Motor neuron (in vitro differentiated cells): ENCODE results near the gene OTOG. TPM values are rescaled to one million over a fixed set of nuclear protein-coding genes. Genes with fewer than 3 reads are reported as not detected.

ENCODE experiments used
- ATAC-seq, 8 experiments: fragments of 200-7000 bp; cut with Tn5 transposase; replicated peaks in 6 of 8; 2 replicates each; pipeline ENCODE4 v1.8.0; 2021; ENCODE audit warnings: mild to moderate bottlenecking in 8 of 8, moderate library complexity in 8 of 8
- H3K27ac ChIP-seq, 2 donors: fragments of 250-450 bp; sonication (Bioruptor Pico); 2 replicates each; pipeline ENCODE4 v1.9.0; 2021; ENCODE audit warnings: antibody characterized with exemption in 2 of 2, mild to moderate bottlenecking in 2 of 2, moderate library complexity in 1 of 2
- H3K4me1 ChIP-seq, 2 donors: fragments of 250-450 bp; sonication (Bioruptor Pico); replicated peaks in 1 of 2; 2 replicates each; pipeline ENCODE4 v1.6.1; 2021; ENCODE audit warnings: antibody characterized with exemption in 2 of 2, mild to moderate bottlenecking in 2 of 2, moderate library complexity in 1 of 2
- H3K4me3 ChIP-seq, 5 donors: fragments of 250-450 bp; sonication (Bioruptor Pico); 2 replicates each; pipeline ENCODE4 v1.9.0; 2021; ENCODE audit warnings: antibody characterized with exemption in 5 of 5, mild to moderate bottlenecking in 5 of 5, moderate library complexity in 4 of 5
- WGBS, 10 experiments: fragments of 450-650 bp; shearing (Covaris generic); methylation state at CpG; one replicate each; pipeline ENCODE4 v1.0.0; 2022; 5-methylcytosine and 5-hydroxymethylcytosine counted together
- in situ Hi-C, 9 experiments: fragments of 400-800 bp; cut with MboI; loops; one replicate each; pipeline ENCODE4 v1.15.0; 2021; ENCODE audit warnings: low sequenced_read_pairs in 9 of 9, low pct_unique_long_range_greater_than_20kb in 2 of 9; ENCODE audit not compliant: unreplicated experiment in 9 of 9
- total RNA-seq, 8 experiments: library from RNA; unstranded; fragments of 300-600 nt; gene quantifications; 2 replicates each; pipeline versions ENCODE4 v1.2.3 to v1.2.4, GENCODE V29; 2022

OTOG gene
- total RNA-seq, 8 experiments from 2014 or later: 0.09 to 0.49 (median 0.14) TPM; not detected in 2

DNA sequence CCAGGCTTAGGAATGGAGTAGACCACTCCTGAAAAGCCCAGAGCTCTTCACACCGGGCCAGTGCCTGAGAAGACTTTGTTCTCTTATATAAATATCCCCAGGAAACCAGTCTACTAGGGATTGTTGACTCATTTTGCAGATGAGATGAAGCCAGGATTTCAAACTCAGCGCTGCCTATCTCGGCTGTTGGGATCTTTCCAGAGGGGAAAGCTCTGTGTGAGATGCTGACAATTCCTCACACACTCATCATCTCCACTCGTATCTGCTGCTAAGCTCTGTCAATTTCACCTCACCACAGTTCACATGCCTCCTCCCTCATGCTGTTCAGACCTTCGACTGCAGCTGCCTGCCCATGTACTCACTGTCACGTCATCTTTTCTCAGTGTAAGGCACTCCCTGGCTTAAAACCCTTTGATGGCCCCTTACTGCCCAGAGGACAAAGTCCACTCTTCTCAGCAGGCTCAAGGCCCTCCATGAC, 15.4 kb upstream of the OTOG start:
- H3K4me1 ChIP-seq: peaks cover 2 to 10% of the 10 kb centered on the region in 2 donors
- no peak overlapping the region for H3K4me3 ChIP-seq
- no peak overlapping the region for H3K27ac ChIP-seq
- ATAC-seq: peak in 4 of 8 experiments; percentile 8 to 76 (median 34)
- 0 to 100% (median 60%) methylated on average over 1 to 5 of the region's 6 CpGs; no CpG with 5 or more reads in 1 of the 10 experiments for WGBS, 10 experiments
- in situ Hi-C loops: no loop called here

DNA sequence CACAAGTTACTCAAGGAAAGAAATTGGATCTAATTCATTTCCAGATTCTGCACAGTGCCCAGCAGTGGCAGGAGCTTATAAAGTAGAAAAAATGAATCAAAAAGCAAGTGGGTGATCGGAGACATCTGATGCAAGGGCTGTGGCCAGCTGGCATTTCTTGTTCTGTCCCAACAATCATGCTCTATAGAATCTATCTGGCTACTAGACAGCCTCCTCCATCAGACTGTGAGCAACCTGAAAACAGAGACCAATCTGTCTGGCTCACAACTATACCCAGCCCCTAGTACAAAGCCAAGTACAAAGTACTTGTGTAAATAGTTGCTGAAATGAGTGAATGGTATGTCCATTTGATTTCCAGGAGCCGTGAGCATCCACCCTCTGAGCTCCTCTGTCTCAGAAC, 14.3 kb upstream of the OTOG start:
- peaks cover 2 to 10% of the 10 kb centered on the region in 2 donors for H3K4me1 ChIP-seq
- WGBS, 10 experiments: 0 to 88% (median 51%) methylated on average over 1 to 2 of the region's 2 CpGs; no CpG with 5 or more reads in 4 of the 10 experiments
- ATAC-seq: no peak
- H3K4me3 ChIP-seq: no peak overlapping the region
- no peak overlapping the region for H3K27ac ChIP-seq
- in situ Hi-C loops: no loop called here

DNA sequence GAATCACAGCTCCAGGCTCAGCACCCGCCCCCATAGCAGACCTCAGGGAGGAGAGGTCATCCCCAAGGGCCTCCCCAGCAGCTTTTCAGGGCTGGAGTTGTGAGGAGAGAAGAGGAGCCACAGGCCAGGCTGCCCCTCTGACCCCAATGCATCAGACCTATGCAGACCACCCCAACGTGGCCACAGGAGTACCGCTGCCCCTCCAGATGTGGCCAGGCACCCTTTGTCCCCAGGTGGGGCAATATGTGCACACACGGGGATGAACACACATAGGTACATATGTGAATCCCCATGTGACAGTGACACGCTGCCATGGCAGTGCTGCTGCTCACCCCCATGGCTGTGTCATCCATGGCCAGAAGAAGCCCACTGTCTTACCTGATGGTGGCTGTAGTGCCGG, 13.7 kb upstream of the OTOG start:
- WGBS, 10 experiments: no CpG with 5 or more reads among the region's 6 CpGs
- Histone ChIP-seq H3K4me3 (no peak overlapping the region), H3K4me1 (peaks cover 2 to 10% of the 10 kb centered on the region in 2 donors), H3K27ac (no peak overlapping the region)
- ATAC-seq: no peak
- in situ Hi-C loops: no loop called here

DNA sequence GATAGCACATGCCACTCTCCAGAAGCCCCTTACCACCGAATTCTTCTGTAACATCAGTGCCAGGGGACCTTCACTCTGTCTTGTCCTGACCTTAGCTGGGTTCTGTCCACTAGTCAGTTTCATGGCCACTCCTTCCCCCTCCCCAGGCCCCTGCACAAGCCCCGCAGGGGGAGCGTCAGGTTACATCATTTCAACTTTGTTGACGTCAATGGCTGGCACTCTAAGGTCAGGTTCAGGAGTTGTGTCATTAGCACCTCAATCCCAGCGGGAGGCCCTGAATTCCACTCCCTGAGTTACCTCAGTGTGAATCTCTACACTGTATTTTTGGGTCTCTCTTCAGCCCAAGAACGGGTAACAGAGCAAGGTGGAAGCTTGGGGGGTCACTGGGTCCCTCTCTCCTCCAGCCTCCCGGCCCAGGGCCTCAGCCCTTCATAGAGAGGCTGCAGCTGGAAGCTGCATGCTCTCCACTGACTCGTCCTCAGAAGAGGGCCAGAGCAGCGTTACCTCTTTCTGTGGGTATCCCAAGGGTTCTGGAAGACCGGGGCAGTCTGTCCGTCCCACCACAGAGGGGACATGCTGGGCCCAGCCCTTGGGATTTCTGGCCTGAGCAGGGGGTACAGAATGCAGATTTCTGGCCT, 13.2 kb upstream of the OTOG start:
- in situ Hi-C loops: no loop called here
- peak in 1 of 8 experiments; percentile 15 for ATAC-seq
- 69 to 100% (median 72%) methylated on average over 2 to 4 of the region's 11 CpGs; no CpG with 5 or more reads in 6 of the 10 experiments for WGBS, 10 experiments
- Histone ChIP-seq H3K27ac (no peak overlapping the region), H3K4me3 (no peak overlapping the region), H3K4me1 (peaks cover 2 to 10% of the 10 kb centered on the region in 2 donors)

DNA sequence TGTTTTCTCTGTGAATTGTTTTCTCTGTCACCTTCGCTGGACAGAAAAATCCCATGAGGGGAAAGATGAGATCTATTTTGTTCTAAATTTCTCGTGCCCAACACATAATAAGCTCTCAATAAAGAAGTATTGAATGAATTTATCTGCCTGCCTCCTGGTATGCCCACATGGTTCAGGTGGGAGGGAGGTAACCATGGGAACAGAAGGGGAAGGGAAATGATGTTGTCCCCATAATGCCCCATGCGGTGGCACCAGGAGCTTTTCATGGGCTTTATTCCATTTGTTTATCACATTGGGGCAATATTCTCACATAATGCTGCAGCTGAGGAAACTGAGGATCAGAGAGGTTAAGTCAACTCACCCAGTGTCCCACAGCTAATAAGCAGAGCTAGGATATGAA, 11.6 kb upstream of the OTOG start:
- in situ Hi-C loops: no loop called here
- H3K4me1 ChIP-seq: peaks cover 0 to 2% of the 10 kb centered on the region in 2 donors
- WGBS, 10 experiments: 35 to 94% (median 69%) methylated on average over 1 to 3 of the region's 3 CpGs; no CpG with 5 or more reads in 3 of the 10 experiments
- no peak overlapping the region for H3K4me3 ChIP-seq
- no peak for ATAC-seq
- H3K27ac ChIP-seq: no peak overlapping the region

DNA sequence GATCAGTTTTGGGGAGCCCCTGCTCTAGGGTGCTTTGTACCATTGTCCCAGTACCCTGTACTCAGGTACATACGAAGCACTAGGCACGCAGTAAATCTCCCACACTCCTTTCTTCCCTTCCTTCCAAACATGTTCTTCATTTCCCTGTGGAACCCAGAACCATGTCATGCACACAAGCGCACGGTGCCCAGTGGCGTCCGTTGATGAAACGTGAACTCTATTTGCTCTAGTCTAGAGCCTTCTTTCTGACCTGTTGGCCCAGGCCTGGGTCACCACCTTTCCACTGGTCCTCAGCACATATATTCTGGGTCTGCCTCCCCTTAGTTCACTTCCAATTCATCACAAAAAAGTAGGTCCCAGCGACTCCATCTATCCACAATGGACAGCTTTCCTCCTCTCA, 9.8 kb upstream of the OTOG start:
- no peak overlapping the region for H3K27ac ChIP-seq
- in situ Hi-C loops: no loop called here
- no peak for ATAC-seq
- 24 to 93% (median 77%) methylated on average over 1 to 8 of the region's 8 CpGs; no CpG with 5 or more reads in 1 of the 10 experiments for WGBS, 10 experiments
- peaks cover 0 to 8% of the 10 kb centered on the region in 2 donors for H3K4me1 ChIP-seq
- no peak overlapping the region for H3K4me3 ChIP-seq

DNA sequence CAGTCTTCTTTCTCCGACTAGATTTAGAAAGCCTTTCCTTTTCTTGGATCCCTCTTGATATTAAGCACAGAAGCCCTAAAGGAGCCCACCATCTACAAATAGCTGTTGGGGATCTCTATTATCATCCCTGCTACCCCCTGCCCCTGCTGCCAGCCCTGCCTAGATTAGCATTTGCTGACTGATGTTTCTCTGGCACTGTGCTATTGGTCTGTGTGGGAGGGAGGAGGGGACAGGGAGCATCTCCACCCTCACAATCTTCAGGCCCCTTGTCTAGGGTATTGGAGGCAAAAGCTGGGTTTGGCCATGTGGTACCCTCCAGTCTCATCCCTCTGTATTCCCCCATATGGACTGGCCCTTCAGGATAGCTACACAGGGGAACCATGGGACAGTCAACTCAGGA, 9.0 kb upstream of the OTOG start:
- H3K4me1 ChIP-seq: peaks cover 0 to 10% of the 10 kb centered on the region in 2 donors
- in situ Hi-C loops: no loop called here
- no peak for ATAC-seq
- H3K27ac ChIP-seq: no peak overlapping the region
- WGBS, 10 experiments: 0 to 80% (median 50%) methylated on average over 1 of the region's 1 CpG; no CpG with 5 or more reads in 7 of the 10 experiments
- H3K4me3 ChIP-seq: no peak overlapping the region

DNA sequence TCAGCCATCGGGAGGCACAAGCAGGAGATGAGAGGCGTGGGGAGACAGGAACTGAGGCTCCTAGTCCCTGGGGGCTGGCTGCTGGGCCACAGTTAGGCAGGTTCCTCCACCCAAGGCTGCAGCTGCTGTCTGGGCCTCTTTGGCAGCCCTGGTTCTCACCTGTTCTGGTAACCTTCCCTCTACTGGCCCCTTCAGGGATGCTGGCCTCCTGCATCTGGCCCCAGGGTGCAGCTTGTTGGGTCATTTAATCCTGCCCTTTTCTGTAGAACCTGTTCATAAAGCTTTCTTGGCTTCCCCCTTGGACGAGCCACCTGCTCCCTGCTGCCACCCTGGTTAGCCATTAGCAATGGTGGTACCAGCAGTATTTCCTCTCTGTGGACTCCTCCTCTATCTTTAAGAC, 8.3 kb upstream of the OTOG start:
- Histone ChIP-seq H3K27ac (no peak overlapping the region), H3K4me3 (no peak overlapping the region), H3K4me1 (peaks cover 0 to 9% of the 10 kb centered on the region in 2 donors)
- 35 to 100% (median 66%) methylated on average over 1 to 2 of the region's 3 CpGs; no CpG with 5 or more reads in 6 of the 10 experiments for WGBS, 10 experiments
- ATAC-seq: no peak
- in situ Hi-C loops: no loop called here

DNA sequence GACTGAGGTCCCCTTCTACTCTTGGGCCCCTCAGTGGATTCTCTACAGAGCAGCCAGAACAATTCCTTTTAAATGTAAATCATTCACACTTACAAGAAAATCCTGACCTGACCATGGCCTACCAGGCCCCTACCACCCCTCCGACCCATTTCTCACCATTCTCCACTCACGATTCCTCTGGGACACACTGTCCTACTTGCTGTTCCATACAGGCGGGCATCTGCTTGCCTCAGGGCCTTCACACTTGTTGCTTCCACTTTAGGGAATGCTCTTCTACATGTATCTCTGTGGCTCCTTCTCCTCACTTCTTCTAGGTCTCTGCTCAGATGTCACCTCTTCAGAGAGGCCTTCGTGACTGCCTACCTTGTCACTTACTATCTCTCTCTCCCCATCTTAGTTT, 6.3 kb upstream of the OTOG start:
- WGBS, 10 experiments: 0 to 100% (median 60%) methylated on average over 1 to 4 of the region's 4 CpGs; no CpG with 5 or more reads in 1 of the 10 experiments
- ATAC-seq: peak in 1 of 8 experiments; percentile 7
- no peak overlapping the region for H3K27ac ChIP-seq
- no peak overlapping the region for H3K4me3 ChIP-seq
- in situ Hi-C loops: no loop called here
- peaks cover 0 to 7% of the 10 kb centered on the region in 2 donors for H3K4me1 ChIP-seq

DNA sequence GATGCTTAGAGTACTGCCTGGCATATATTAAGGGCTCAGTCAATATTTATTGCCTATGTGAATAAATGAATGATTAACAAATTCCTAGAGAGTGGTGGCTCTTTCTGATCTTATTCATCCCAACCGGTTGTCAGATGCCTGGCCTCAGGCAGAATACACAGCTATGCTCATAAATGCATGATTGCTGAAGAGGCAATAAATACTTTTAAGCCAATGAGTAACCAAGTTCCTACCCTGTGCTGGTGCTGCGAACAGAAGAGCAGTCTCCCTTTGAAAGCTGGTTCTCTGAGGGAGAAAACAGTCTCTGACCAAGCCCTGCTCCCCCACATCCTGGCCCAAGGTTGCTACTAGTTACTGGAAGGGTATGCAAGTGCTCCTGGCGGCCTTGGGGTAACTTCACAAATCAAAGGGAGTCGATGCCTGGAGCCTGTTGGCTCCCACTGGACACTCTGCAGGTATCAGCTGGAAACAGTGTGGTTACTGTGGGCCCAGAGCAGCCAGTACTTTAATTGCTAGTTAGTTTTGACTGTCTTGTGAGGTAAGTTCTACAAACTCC, 5.7 kb upstream of the OTOG start:
- 0 to 57% (median 22%) methylated on average over 1 to 4 of the region's 4 CpGs; no CpG with 5 or more reads in 4 of the 10 experiments for WGBS, 10 experiments
- Histone ChIP-seq H3K4me3 (no peak overlapping the region), H3K27ac (no peak overlapping the region), H3K4me1 (peaks cover 0 to 7% of the 10 kb centered on the region in 2 donors)
- peak in 4 of 8 experiments; percentile 39 to 93 (median 84) for ATAC-seq
- in situ Hi-C loops: no loop called here

DNA sequence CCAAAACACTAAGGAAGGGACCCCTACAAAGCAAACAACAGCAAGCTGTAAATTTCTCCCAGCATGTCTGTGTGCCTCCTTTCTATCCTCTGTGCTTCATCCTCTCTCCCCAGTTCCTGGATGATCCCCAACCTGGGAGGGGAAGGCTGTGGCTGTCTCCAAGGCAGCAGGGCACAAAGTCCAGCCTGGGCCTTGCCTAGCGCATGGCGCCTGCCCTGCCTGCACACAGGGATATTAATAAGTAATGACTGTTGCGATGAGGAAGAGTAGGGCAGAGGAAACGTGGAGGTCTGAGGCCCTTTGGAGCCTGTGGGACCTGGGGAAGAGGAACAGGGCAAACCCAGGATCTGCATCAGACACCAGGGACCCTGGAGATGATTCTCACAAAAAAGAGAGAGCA, 4.8 kb upstream of the OTOG start:
- 0 to 90% (median 60%) methylated on average over 1 to 3 of the region's 4 CpGs; no CpG with 5 or more reads in 3 of the 10 experiments for WGBS, 10 experiments
- in situ Hi-C loops: no loop called here
- ATAC-seq: peak in 1 of 8 experiments; percentile 52

DNA sequence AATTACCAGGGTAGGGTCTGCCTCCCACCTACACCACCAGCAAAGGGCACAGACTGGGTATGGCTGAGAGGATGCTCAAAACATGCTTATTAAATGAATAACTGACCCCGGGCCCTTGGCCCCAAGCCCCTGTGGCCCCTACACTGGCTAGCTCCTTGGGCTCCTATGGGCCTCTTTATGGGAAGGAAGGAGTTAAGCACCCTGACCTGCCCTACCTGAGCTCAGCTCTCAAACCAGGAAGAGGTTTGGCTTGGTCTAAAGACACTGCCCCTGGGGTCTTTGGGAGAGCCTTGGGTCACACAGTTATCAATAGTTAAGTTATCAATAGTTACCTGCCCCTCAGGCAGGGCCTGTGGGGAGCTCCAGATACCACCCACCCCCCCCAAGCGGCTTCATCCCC, 4.0 kb upstream of the OTOG start:
- WGBS, 10 experiments: 57% methylated on average over 1 of the region's 2 CpGs; no CpG with 5 or more reads in 9 of the 10 experiments
- in situ Hi-C loops: no loop called here
- Histone ChIP-seq H3K4me3 (no peak overlapping the region), H3K27ac (no peak overlapping the region), H3K4me1 (peaks cover 0 to 7% of the 10 kb centered on the region in 2 donors)
- no peak for ATAC-seq

More for the DNA sequence above, 4.8 kb upstream of the OTOG start:
- no peak overlapping the region for H3K4me3 ChIP-seq
- no peak overlapping the region for H3K27ac ChIP-seq
- H3K4me1 ChIP-seq: peaks cover 0 to 7% of the 10 kb centered on the region in 2 donors

DNA sequence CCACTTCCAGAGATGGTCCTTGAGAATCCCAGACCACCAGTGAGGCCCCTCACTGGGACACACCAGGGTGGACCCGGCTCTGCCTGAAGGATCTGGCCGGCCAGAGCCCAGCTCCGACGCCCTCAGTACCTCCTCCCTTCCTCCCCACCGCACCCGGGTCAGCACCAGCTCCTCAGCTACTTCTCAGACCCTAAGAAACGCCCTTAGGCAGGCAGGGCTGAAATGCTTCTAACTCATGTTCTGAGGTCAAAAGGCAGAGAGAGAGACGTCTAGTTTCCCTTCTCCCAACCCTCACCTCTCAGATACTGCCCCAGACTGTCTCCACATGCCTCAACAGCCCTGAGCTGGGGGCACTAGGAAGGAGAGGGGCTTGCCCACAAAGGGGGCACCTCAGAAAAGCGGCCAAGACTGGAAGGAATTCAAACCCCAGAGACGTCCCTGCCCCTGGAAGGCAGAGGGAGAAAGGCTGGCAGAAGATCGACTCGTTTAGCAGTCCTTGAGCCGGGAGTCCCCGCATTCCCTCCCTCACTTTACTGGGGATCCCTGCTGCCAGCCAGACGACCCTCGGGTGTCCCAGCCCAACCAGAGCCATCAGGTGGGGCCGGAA, 3.4 kb upstream of the OTOG start:
- WGBS, 10 experiments: 0 to 65% (median 45%) methylated on average over 1 to 7 of the region's 17 CpGs; no CpG with 5 or more reads in 2 of the 10 experiments
- in situ Hi-C loops: no loop called here
- ATAC-seq: peak in 1 of 8 experiments; percentile 20
- H3K27ac ChIP-seq: no peak overlapping the region
- peaks cover 0 to 7% of the 10 kb centered on the region in 2 donors for H3K4me1 ChIP-seq
- H3K4me3 ChIP-seq: peak overlapping the region in 1 of 5 donors; percentile 20
